GM19438 (cell line): Measurements from ENCODE around the gene GABRA6.

Experiments
- ATAC-seq: cut with Tn5 transposase; IDR thresholded peaks from one replicate; pipeline ENCODE4 v1.9.1; 2021; ENCODE audit warnings: low read depth; ENCODE audit not compliant: unreplicated experiment

Gene GABRA6

DNA sequence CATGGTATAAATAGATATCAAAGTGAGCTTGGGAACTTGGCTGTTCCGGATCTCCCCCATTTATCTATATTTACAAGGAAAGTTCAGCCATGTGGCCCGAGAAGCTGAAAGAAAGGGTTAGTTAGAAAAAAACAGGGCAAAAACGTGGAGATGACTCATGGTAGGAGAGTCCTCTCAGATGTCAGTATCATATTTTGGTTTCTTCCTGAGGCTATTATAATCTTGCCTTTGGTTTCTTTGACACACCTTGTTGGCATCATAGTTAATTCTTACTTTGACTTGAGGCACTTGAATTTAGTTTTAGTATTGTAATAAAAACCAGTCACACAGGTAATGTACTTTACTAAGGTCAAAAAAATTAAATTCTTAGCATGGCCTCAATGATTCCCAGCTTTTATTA, 59.9 kb downstream of the GABRA6 start:
- ATAC-seq: no peak

- ATAC-seq: no peak
Observed at GRCh38 chr5:161751265-161751664, 65.7 kb downstream of the GABRA6 start.
